Measurements from ENCODE around the gene CCDC30.

CCDC30 gene

DNA sequence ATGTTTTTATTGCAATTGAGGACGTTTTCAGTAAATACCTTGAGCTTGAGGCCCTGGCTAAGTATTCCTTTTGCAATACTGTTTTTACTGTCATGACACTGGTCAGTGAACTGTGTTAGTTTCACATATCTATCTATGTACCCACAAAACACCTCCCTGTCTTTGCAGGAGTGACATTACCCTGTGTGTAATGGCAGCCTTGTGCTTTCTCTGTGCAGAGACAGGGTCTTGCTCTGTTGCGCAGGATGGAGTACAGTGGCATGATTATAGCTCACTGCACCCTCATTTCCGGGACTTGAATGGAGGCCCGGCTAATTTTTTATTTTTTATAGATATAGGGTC is 228.0 kb downstream of the CCDC30 start:
- Histone ChIP-seq H3K4me1 (peaks cover 0 to 75% (median 20%) of the 10 kb centered on the region in 4 donors), H3K27ac (no peak overlapping the region), H3K4me3 (no peak overlapping the region), H3K36me3 (peaks cover 0 to 7% (median 4%) of the 10 kb centered on the region in 3 donors), H3K9me3 (no peaks in the 10 kb centered on the region), H3K27me3 (no peaks in the 10 kb centered on the region)
- DNase-seq, result no peak
- intact Hi-C loops (cut with DNase I; ENCODE audit: low total_unique reads), result no loop called here
- TF ChIP-seq, protein P1, sequence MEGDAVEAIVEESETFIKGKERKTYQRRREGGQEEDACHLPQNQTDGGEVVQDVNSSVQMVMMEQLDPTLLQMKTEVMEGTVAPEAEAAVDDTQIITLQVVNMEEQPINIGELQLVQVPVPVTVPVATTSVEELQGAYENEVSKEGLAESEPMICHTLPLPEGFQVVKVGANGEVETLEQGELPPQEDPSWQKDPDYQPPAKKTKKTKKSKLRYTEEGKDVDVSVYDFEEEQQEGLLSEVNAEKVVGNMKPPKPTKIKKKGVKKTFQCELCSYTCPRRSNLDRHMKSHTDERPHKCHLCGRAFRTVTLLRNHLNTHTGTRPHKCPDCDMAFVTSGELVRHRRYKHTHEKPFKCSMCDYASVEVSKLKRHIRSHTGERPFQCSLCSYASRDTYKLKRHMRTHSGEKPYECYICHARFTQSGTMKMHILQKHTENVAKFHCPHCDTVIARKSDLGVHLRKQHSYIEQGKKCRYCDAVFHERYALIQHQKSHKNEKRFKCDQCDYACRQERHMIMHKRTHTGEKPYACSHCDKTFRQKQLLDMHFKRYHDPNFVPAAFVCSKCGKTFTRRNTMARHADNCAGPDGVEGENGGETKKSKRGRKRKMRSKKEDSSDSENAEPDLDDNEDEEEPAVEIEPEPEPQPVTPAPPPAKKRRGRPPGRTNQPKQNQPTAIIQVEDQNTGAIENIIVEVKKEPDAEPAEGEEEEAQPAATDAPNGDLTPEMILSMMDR (IDR thresholded peaks at IDR 0.05), result no peak

DNA sequence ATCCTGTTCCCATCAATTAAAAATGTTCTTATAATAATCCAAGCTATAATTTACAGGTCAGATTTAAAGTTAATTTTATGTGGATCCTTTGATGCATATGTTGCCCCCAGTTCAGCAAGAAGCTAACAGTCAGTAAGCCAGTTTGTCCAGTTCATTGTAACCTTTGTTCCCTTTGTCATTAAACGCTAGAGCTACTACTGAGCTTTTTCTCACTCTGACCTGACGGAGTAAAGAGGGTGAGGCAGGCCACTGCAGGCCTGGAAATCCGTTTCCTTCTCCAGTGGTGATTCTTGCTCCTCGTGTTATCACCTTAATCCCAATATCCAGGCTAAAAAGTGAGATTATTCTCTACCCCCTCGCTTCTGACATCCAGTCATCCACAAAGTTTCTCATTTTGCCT is 229.4 kb downstream of the CCDC30 start:
- peaks cover 0 to 61% (median 12%) of the 10 kb centered on the region in 4 donors for H3K4me1 ChIP-seq
- DNase-seq, result no peak
- no peak overlapping the region for H3K27ac ChIP-seq
- H3K36me3 ChIP-seq, result peaks cover 13 to 20% (median 16%) of the 10 kb centered on the region in 3 donors
- H3K27me3 ChIP-seq, result no peaks in the 10 kb centered on the region
- no peaks in the 10 kb centered on the region for H3K9me3 ChIP-seq
- intact Hi-C loops (cut with DNase I; ENCODE audit: low total_unique reads), result no loop called here
- no peak overlapping the region for H3K4me3 ChIP-seq
- TF ChIP-seq, protein P1 (IDR thresholded peaks at IDR 0.05), result no peak

- TF ChIP-seq, protein P1 (IDR thresholded peaks at IDR 0.05), result no peak
- Histone ChIP-seq H3K27me3 (no peaks in the 10 kb centered on the region), H3K27ac (no peak overlapping the region), H3K4me1 (peaks cover 0 to 57% (median 12%) of the 10 kb centered on the region in 4 donors), H3K4me3 (no peak overlapping the region), H3K9me3 (no peaks in the 10 kb centered on the region), H3K36me3 (peaks cover 18 to 24% (median 21%) of the 10 kb centered on the region in 3 donors)
- DNase-seq, result no peak
- intact Hi-C loops (cut with DNase I; ENCODE audit: low total_unique reads), result no loop called here
These were observed 229.8 kb downstream of the CCDC30 start for GRCh38 chr1:42692911-42693310.

GRCh38 chr1:42698081-42698813 is 235.2 kb downstream of the CCDC30 start:
- no peak overlapping the region for H3K27ac ChIP-seq
- no peak overlapping the region for H3K4me3 ChIP-seq
- TF ChIP-seq, protein P1 (IDR thresholded peaks at IDR 0.05), result no peak
- intact Hi-C loops (cut with DNase I; ENCODE audit: low total_unique reads), result no loop called here
- no peaks in the 10 kb centered on the region for H3K9me3 ChIP-seq
- H3K4me1 ChIP-seq, result peaks cover 0 to 6% (median 0%) of the 10 kb centered on the region in 4 donors
- peaks cover 65 to 76% (median 74%) of the 10 kb centered on the region in 3 donors for H3K36me3 ChIP-seq
- H3K27me3 ChIP-seq, result no peaks in the 10 kb centered on the region
- no peak for DNase-seq

DNA sequence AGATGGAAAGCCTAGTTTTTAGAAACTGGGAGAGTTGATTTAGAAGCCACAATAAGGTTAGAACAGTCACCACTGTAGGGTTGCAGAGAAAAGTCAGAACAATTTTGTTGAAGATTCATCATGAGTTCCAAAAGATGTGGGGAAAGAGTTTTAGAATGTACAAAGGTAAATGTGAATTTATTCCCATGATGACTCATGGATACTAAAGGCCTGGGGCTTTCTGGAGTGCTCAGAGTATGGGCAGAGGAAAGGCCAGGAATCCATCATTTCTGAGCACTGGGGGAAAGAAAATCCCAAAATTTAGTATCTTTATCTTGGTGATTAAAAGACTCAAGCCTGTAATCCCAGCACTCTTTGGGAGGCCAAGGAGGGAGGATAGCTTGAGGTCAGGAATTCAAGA is 236.9 kb downstream of the CCDC30 start:
- Histone ChIP-seq H3K27me3 (no peaks in the 10 kb centered on the region), H3K36me3 (peaks cover 80 to 91% (median 86%) of the 10 kb centered on the region in 3 donors), H3K4me3 (no peak overlapping the region), H3K27ac (no peak overlapping the region), H3K9me3 (no peaks in the 10 kb centered on the region), H3K4me1 (no peaks in the 10 kb centered on the region)
- TF ChIP-seq, protein P1 (IDR thresholded peaks at IDR 0.05), result no peak
- intact Hi-C loops (cut with DNase I; ENCODE audit: low total_unique reads), result no loop called here
- no peak for DNase-seq

Measured in tibial artery (tissue), 4 donors.